Endodermal cell (in vitro differentiated cells): ENCODE measurements around the gene GPN1. TPM values are rescaled to one million over a fixed set of nuclear protein-coding genes. Genes with fewer than 3 reads are reported as not detected.

Experiments used
- DNase-seq: peaks from one replicate; pipeline ENCODE4 v3.0.0-alpha.2; 2017
- H3K27ac ChIP-seq: 2 replicates; pipeline ENCODE4 v1.5.1; 2013; ENCODE audit warnings: mild to moderate bottlenecking, low read depth, low read length, moderate library complexity
- H3K27me3 ChIP-seq: 2 replicates; pipeline ENCODE4 v1.6.1; 2013; ENCODE audit warnings: mild to moderate bottlenecking, low read length, moderate library complexity; ENCODE audit not compliant: insufficient read depth, control insufficient read depth, poor library complexity, severe bottlenecking
- H3K36me3 ChIP-seq: 2 replicates; pipeline ENCODE4 v1.7.0; 2013; ENCODE audit warnings: mild to moderate bottlenecking, low read length, moderate library complexity; ENCODE audit not compliant: control insufficient read depth, insufficient read depth
- H3K4me1 ChIP-seq: one replicate; pipeline ENCODE4 v1.7.0; 2013; ENCODE audit warnings: low read length; ENCODE audit not compliant: control insufficient read depth, insufficient read depth
- H3K4me3 ChIP-seq: 2 replicates; pipeline ENCODE4 v1.5.1; 2013; ENCODE audit warnings: mild to moderate bottlenecking, low read length, moderate library complexity
- H3K9ac ChIP-seq: 2 replicates; pipeline ENCODE4 v1.6.1; 2013; ENCODE audit warnings: mild to moderate bottlenecking, low read length, moderate library complexity; ENCODE audit not compliant: poor library complexity, severe bottlenecking; ENCODE audit errors: extremely low read depth
- H3K9me3 ChIP-seq: 2 replicates; pipeline ENCODE4 v1.6.1; 2013; ENCODE audit warnings: mild to moderate bottlenecking, low read length, moderate library complexity; ENCODE audit not compliant: control insufficient read depth
- H3K27ac Mint-ChIP-seq: 2 replicates; pipeline ENCODE4 v1.8.0; 2020; ENCODE audit warnings: mixed read lengths
- H3K27me3 Mint-ChIP-seq: 2 replicates; pipeline ENCODE4 v1.8.0; 2021; ENCODE audit warnings: mild to moderate bottlenecking, mixed read lengths; ENCODE audit not compliant: insufficient read depth
- H3K36me3 Mint-ChIP-seq: 2 replicates; pipeline ENCODE4 v1.8.0; 2020; ENCODE audit warnings: low read depth, mixed read lengths
- H3K4me1 Mint-ChIP-seq: 2 replicates; pipeline ENCODE4 v1.8.0; 2020; ENCODE audit warnings: mixed read lengths
- H3K4me3 Mint-ChIP-seq: 2 replicates; pipeline ENCODE4 v1.8.0; 2020; ENCODE audit warnings: mild to moderate bottlenecking, moderate library complexity, mixed read lengths
- H3K9me3 Mint-ChIP-seq: 2 replicates; pipeline ENCODE4 v1.8.0; 2020; ENCODE audit warnings: mild to moderate bottlenecking, mixed read lengths
- CTCF ChIP-seq: fragments of 200-600 bp; sonication (generic); conservative IDR thresholded peaks from 2 replicates; pipeline ENCODE4 v1.5.0; 2021; ENCODE audit warnings: antibody characterized with exemption, mild to moderate bottlenecking
- WGBS, 2 experiments: methylation state at CpG; one replicate each; pipeline versions ENCODE4 v1.1.5 to v1.1.7; 2013; ENCODE audit warnings: missing lambda C conversion rate in 2 of 2, mixed read lengths in 1 of 2; ENCODE audit not compliant: insufficient coverage in 1 of 2, insufficient read length in 1 of 2; 5-methylcytosine and 5-hydroxymethylcytosine counted together
- total RNA-seq, 2 donors: library from RNA; stranded (reverse); fragmentation: NEBNext Ultra II Directional in 1 of 2; extraction: Animal tissue kit (Norgen Biotek cat#: 25700) in 1 of 2; gene quantifications; 2 replicates in 1 of 2; 3 replicates in 1 of 2; pipeline ENCODE4 v1.2.1, GENCODE V29; 2021

GPN1 gene
- total RNA-seq, 2 donors from 2014 or later = 49.6 to 51.5 TPM

- H3K4me1 ChIP-seq = no peaks in the 10 kb centered on the region
- Mint-ChIP-seq H3K4me3 (peak overlapping the region; percentile 91), H3K4me1 (peaks cover 14% of the 10 kb centered on the region), H3K27me3 (peaks cover 33% of the 10 kb centered on the region), H3K9me3 (peaks cover 17% of the 10 kb centered on the region), H3K36me3 (peaks cover 20% of the 10 kb centered on the region), H3K27ac (no peak overlapping the region)
- H3K27me3 ChIP-seq = peaks cover 29% of the 10 kb centered on the region
- DNase-seq = no peak
- H3K4me3 ChIP-seq = peak overlapping the region; percentile 100
- H3K9ac ChIP-seq = no peak overlapping the region
- TF ChIP-seq CTCF = no peak
- no peaks in the 10 kb centered on the region for H3K36me3 ChIP-seq
- WGBS, 2 experiments = 85 to 100% methylated on average over 3 of the region's 3 CpGs
- H3K27ac ChIP-seq = no peak overlapping the region
- peaks cover 25% of the 10 kb centered on the region for H3K9me3 ChIP-seq
Observed at GRCh38 chr2:27584597-27584996, 44.3 kb upstream of the GPN1 start.

- H3K36me3 Mint-ChIP-seq = peaks cover 36% of the 10 kb centered on the region
- Histone ChIP-seq H3K4me3 (no peak overlapping the region), H3K9ac (no peak overlapping the region), H3K27ac (no peak overlapping the region), H3K36me3 (no peaks in the 10 kb centered on the region), H3K27me3 (peaks cover 5% of the 10 kb centered on the region), H3K9me3 (peaks cover 43% of the 10 kb centered on the region), H3K4me1 (no peaks in the 10 kb centered on the region)
- WGBS, 2 experiments = 72 to 98% methylated on average over 2 of the region's 2 CpGs
- no peak overlapping the region for H3K27ac Mint-ChIP-seq
- TF ChIP-seq CTCF = no peak
- peaks cover 8% of the 10 kb centered on the region for H3K27me3 Mint-ChIP-seq
- no peak overlapping the region for H3K4me3 Mint-ChIP-seq
- peaks cover 34% of the 10 kb centered on the region for H3K9me3 Mint-ChIP-seq
- H3K4me1 Mint-ChIP-seq = peaks cover 14% of the 10 kb centered on the region
- no peak for DNase-seq
Observed at GRCh38 chr2:27587025-27587424, 41.8 kb upstream of the GPN1 start.

- Mint-ChIP-seq H3K27me3 (no peaks in the 10 kb centered on the region), H3K4me3 (no peak overlapping the region), H3K36me3 (peaks cover 41% of the 10 kb centered on the region), H3K27ac (no peak overlapping the region), H3K9me3 (peaks cover 40% of the 10 kb centered on the region), H3K4me1 (peaks cover 12% of the 10 kb centered on the region)
- DNase-seq = no peak
- Histone ChIP-seq H3K9me3 (peaks cover 48% of the 10 kb centered on the region), H3K4me1 (no peaks in the 10 kb centered on the region), H3K27me3 (no peaks in the 10 kb centered on the region), H3K36me3 (peaks cover 1% of the 10 kb centered on the region), H3K27ac (no peak overlapping the region), H3K9ac (no peak overlapping the region), H3K4me3 (no peak overlapping the region)
- TF ChIP-seq CTCF = no peak
- 84% methylated on average over 2 of the region's 2 CpGs; no CpG with 5 or more reads in 1 of the 2 experiments for WGBS, 2 experiments
Observed at GRCh38 chr2:27588308-27588707, 40.5 kb upstream of the GPN1 start.
